AG04450 (cell line): Measurements from ENCODE around the gene VTA1. TPM values are rescaled to one million over a fixed set of nuclear protein-coding genes. Genes with fewer than 3 reads are reported as not detected.

Source experiments
- CTCF ChIA-PET: fragments of 300-600, 350-600 bp; formaldehyde crosslinking; extraction: SDS; loops from one replicate; lab custom pipeline; 2022; ENCODE audit warnings: antibody characterized with exemption, inconsistent platforms; lab: Charles Lee
- POLR2A ChIA-PET: fragments of 350-600 bp; formaldehyde crosslinking; extraction: SDS; loops from one replicate; lab custom pipeline; 2021; ENCODE audit warnings: antibody characterized with exemption, inconsistent platforms; lab: Yijun Ruan, JAX
- DNase-seq: peaks from one replicate; pipeline ENCODE4 v3.0.0-alpha.2; 2011; ENCODE audit warnings: low read depth, low spot score
- H3K27ac ChIP-seq: one replicate; pipeline ENCODE4 v1.5.1; 2012; ENCODE audit warnings: low read depth, low read length, control low read depth
- H3K27me3 ChIP-seq: one replicate; pipeline ENCODE4 v1.6.0; 2012; ENCODE audit warnings: low read length; ENCODE audit not compliant: control insufficient read depth, insufficient read depth
- H3K4me3 ChIP-seq: 2 replicates; pipeline ENCODE4 v1.5.1; 2011; ENCODE audit warnings: mild to moderate bottlenecking, low read depth, low read length, control low read depth
- H3K9me3 ChIP-seq: 2 replicates; pipeline ENCODE4 v1.5.1; 2012; ENCODE audit warnings: low read length; ENCODE audit not compliant: control insufficient read depth, insufficient read depth
- CTCF ChIP-seq: IDR thresholded peaks from 2 replicates; pipeline ENCODE4 v1.5.1; 2011; ENCODE audit warnings: low read depth, low read length, control low read depth, inconsistent platforms
- polyA plus RNA-seq: library from polyadenylated mRNA; depleted of rRNA; stranded (reverse); fragments of >200 nt; gene quantifications from 2 replicates; pipeline ENCODE4 v1.2.3, GENCODE V29; 2011

The VTA1 gene
- polyA plus RNA-seq, 1 experiment, result 103 TPM

- Histone ChIP-seq H3K9me3 (no peaks in the 10 kb centered on the region), H3K27ac (no peak overlapping the region), H3K4me3 (no peak overlapping the region), H3K27me3 (no peaks in the 10 kb centered on the region)
- ChIA-PET CTCF (interaction anchor here (1.0 to 1.1 kb wide), 2 partner anchors 89 to 129 kb away, joined by 3 to 4 read pairs; no protein-coding TSS in a partner anchor), POLR2A (no interaction called here)
- no peak for TF ChIP-seq CTCF
- DNase-seq, result no peak
Observed at GRCh38 chr6:142118328-142118727, 28.7 kb upstream of the VTA1 start.

GRCh38 chr6:142118925-142119324 lies 28.1 kb upstream of the VTA1 start:
- Histone ChIP-seq H3K27me3 (no peaks in the 10 kb centered on the region), H3K9me3 (no peaks in the 10 kb centered on the region), H3K4me3 (no peak overlapping the region), H3K27ac (no peak overlapping the region)
- ChIA-PET POLR2A (no interaction called here), CTCF (interaction anchor here (1.0 to 1.1 kb wide), 2 partner anchors 89 to 129 kb away, joined by 3 to 4 read pairs; no protein-coding TSS in a partner anchor)
- DNase-seq, result no peak
- TF ChIP-seq CTCF, result no peak

GRCh38 chr6:142121342-142121741 lies 25.7 kb upstream of the VTA1 start:
- no peak for TF ChIP-seq CTCF
- DNase-seq, result no peak
- H3K9me3 ChIP-seq, result no peaks in the 10 kb centered on the region
- ChIA-PET POLR2A (no interaction called here), CTCF (interaction anchor here (1.2 to 1.6 kb wide), 2 partner anchors 8 to 132 kb away, joined by 5 to 7 read pairs; no protein-coding TSS in a partner anchor)
- H3K27me3 ChIP-seq, result no peaks in the 10 kb centered on the region
- H3K4me3 ChIP-seq, result no peak overlapping the region
- H3K27ac ChIP-seq, result no peak overlapping the region

- Histone ChIP-seq H3K27ac (no peak overlapping the region), H3K4me3 (no peak overlapping the region), H3K27me3 (no peaks in the 10 kb centered on the region), H3K9me3 (no peaks in the 10 kb centered on the region)
- DNase-seq, result no peak
- ChIA-PET CTCF (no interaction called here), POLR2A (no interaction called here)
- TF ChIP-seq CTCF, result no peak
Observed at GRCh38 chr6:142130814-142131213, 16.2 kb upstream of the VTA1 start.

- H3K9me3 ChIP-seq, result no peaks in the 10 kb centered on the region
- no peak within 1 kb of the TSS for H3K27ac ChIP-seq
- no peak for DNase-seq
- no peaks in the 10 kb centered on the region for H3K27me3 ChIP-seq
- POLR2A ChIA-PET, result no interaction called here
- CTCF ChIA-PET, result no interaction called here
- no peak within 1 kb of the TSS for H3K4me3 ChIP-seq
- no peak for TF ChIP-seq CTCF
Observed at GRCh38 chr6:142132625-142133024, 14.4 kb upstream of the VTA1 start, which contains the start of gene GJE1. Gene GJE1 (plus strand): TSS chr6:142132925. CDS start chr6:142133159, 234 bp downstream.
